GM23248 (cell line): Measurements from ENCODE around the gene ADAM19.

Experiments used
- EZH2 ChIP-seq: fragments of 200-600 bp; sonication (generic); IDR thresholded peaks from 2 replicates; pipeline ENCODE4 v1.6.1; 2018; ENCODE audit warnings: antibody characterized with exemption, mild to moderate bottlenecking; ENCODE audit not compliant: insufficient read depth, poor library complexity, severe bottlenecking
- EZH2phosphoT487 ChIP-seq: fragments of 200-600 bp; sonication (generic); IDR thresholded peaks from 2 replicates; pipeline ENCODE4 v1.6.1; 2018; ENCODE audit warnings: antibody characterized with exemption, moderate library complexity, mild to moderate bottlenecking, low read depth; ENCODE audit not compliant: insufficient read depth

- no peak for TF ChIP-seq EZH2phosphoT487
- TF ChIP-seq EZH2 = no peak
Measured at GRCh38 chr5:157463621-157464518, 111.7 kb downstream of the ADAM19 start.
